HG02938 (cell line): ENCODE data around the gene ICAM3.

Experiments used
- ATAC-seq: cut with Tn5 transposase; IDR thresholded peaks from one replicate; pipeline ENCODE4 v1.9.1; 2021; ENCODE audit warnings: mild to moderate bottlenecking, moderate library complexity; ENCODE audit not compliant: unreplicated experiment

ICAM3 gene

DNA sequence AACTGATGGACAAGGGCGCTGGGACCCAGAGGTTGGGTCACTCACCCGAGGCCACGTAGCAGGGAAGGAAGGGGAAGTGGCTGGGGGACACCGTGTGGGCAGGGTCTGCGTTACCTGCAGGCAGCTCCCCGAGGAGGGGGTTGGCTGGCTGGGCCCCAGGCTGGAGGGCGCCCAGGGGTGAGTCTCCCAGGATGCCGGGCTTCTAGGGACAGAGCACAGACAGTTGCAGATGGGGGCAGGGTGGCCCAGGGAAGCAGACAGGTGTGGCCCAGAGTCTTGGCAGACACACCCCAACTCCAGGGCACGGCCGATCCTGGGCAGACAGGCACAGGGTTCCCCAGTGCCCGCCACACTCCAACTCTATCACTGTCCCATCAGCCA is 18.0 kb downstream of the ICAM3 start:
- no peak for ATAC-seq

DNA sequence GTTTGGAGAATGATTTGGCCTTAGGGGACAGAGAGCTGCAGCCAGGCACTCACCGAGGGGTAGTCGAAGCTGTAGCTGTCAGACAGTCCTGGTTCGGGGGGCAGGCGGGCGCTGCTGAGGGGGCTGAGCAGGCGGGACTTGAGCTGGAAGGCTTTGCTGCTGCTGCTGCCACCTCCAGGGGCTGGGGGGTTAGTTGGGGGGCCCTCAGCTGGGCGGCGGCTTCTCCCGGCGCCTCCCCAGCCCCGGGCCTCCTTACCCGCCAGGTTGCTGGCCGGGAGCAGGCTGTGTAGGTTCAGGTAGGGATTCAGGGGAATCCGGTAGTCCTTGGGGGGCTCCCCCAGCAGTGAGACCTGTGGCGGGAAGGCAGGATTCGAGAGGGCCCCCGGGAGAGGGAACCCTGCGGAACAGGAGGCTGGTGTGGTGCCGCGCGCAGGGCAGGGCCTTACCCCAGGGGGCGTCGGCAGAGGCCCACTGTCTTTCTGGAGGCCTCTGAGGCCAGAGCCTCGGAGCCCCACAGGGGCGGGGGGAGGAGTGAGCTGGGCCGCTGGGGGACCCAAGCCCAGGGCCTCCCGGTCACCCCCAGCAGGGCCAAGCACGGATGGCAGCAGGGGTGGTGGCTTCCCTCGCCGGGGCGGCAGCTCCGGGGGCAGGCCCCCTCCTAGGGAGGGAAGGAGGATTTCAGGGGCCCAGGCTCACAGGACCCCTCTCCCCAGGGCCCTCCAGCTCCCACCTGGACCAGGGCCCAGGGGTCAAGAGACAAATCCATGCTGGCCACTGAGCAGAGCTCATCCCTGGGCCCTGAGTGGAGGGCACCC is 18.6 kb downstream of the ICAM3 start:
- no peak for ATAC-seq

- no peak for ATAC-seq
Measured at GRCh38 chr19:10318807-10319682, 20.4 kb downstream of the ICAM3 start.

DNA sequence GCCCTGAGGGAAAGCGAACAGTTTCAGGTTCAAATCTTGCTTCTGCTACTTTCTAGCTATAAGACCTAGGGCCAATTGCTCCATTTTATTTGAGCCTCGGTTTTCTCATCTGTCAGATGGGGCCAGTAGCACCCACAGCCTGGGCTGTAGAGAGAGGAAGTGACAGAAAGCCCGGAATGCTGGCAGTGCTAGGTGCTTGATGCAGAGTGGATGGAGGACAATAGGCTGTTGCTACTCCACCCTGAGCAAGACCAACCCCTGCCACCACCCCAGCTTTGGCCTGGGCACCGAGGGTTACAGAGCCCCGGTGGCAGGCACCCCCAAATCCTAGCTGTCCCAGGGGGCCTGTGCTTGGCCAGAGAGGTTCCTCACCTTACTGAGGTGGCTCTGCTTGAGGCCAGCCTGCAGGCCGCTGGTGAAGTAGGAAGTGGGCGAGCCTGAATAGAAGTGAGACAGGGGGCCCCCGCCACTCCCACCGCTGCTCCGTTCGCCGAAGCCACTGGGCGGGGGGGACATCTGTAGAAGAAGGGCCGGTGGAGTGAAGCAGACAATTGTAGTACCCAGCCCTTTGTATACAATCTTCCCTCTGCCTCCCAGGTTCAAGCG is 21.5 kb downstream of the ICAM3 start:
- no peak for ATAC-seq

- no peak for ATAC-seq
Measured at GRCh38 chr19:10317045-10317856, 22.2 kb downstream of the ICAM3 start.

- no peak for ATAC-seq
Measured at GRCh38 chr19:10316229-10317044, 23.0 kb downstream of the ICAM3 start.

GRCh38 chr19:10315335-10316214 is 23.8 kb downstream of the ICAM3 start, which contains the start of gene FDX2:
TSS of gene FDX2 (minus strand) at chr19:10316015. CDS start at chr19:10315996, 19 bp downstream.
- no peak for ATAC-seq

DNA sequence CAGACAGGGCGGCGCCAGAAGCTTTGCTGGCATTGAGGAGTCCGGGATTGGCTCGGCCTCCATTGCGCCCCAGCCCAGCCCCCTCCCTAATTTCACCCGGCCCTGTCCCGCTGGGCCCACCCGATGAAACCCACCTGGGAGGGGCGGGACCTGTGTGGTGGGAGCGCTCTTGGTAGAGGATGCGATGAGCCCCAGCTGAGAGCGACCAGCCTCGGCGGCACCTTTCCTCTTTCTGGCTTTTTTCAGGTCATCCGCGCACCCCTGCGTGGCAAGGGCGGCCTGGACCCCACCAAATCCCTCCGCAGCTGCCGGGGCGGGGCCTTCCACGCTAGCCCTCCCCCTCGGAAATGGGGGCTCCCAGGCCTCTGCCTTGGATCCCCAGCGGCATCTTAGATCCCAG is 30.0 kb downstream of the ICAM3 start, which contains the start of gene ZGLP1:
TSS of gene ZGLP1 (minus strand) at position 393 of the 400 bp plus-strand sequence.
- no peak for ATAC-seq

- no peak for ATAC-seq
Measured at GRCh38 chr19:10306327-10306726, 33.1 kb downstream of the ICAM3 start.

DNA sequence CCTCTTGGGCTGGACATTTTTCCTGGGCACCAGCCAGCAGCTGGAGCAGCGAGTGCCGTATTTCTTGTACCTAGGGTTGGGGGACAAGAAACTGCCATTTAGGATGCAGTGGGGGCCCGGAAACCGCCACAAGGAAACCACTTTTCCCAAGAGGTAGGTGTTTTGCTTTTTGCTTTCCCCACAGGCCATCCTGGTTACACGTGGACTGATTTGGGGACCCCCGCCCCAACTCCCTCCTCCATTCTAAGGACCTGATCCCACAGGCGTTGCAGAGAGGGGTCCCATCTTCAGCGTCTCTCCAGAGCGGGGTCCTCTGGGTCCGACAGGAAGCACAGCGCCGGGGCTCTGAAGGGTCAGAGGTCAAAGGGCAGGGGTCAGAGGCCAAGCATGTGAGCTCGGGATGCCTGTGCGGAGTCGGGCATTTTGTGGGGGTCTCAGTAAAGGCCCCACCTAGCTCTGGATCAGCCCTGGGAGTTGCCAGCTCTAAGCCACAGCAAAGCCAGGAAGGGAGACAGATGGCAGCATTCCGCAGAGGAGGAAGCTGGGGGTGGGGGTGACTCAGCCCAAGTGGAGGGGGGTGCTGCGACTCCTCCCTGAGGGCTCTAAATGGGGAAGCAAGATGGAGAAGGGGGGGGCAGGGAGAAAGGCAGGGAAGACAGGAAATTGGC is 34.2 kb downstream of the ICAM3 start:
- ATAC-seq: no peak

DNA sequence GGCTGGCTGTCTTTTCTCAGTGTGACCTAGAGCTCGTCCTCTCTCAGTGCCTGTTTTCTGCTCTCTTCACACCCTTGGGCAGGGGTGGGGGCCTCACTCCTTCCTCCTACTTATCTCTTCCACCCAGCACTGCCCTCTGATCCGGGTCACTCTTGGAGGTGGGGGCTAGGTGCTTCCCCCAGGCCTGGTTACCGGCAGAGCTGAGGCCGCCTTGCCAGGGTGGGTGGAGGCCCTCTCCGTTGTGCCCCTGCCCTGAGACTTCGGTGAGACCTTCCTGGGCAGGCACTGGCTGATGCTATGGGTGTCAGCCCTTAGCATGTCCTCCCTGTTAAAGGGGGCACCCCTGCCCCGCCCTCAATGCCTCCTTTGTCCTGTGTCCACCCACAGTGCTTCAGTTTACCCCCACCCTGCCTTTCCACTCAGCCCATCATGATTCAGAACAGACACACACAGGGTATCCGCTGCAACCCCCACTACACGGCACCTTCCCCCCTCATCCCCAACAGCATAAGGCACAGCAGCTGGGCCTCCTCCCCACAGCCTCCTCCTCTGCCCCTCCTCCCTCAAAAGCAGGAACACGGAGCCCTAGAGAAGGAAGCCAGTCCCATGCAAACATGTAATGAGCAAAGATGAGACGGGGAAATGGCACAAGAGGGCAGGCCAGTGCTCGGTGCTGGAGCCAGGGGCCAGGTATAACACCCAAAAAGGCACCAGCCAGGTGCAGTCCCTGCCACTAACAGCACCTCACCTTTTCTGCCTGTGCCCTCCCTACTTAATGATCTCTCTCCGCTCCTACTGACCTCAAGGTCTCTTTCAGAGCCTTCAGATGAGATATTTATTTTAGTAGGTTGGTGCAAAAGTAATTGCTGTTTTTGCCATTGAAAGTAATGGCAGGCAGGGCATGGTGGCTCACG is 39.6 kb downstream of the ICAM3 start:
- ATAC-seq: no peak

GRCh38 chr19:10295847-10296591 is 43.4 kb downstream of the ICAM3 start:
- no peak for ATAC-seq

DNA sequence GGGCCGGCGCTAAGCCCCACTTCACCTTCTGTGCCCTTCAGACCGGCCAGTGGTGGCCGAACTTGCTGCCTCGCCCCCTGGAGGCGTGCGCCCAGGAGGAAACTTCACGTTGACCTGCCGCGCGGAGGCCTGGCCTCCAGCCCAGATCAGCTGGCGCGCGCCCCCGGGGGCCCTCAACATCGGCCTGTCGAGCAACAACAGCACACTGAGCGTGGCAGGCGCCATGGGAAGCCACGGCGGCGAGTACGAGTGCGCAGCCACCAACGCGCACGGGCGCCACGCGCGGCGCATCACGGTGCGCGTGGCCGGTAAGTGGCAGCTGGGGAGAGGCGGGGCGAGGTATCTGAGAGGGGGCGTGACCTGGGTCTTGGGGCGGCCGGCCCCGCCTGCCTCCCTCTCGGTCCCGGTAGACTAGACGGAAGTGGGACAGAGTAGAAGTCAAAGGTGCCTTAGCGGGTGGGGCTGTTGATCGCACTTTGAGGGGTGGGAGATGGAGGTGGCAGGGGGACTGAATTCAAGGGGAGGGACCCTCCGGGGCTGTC is 44.0 kb downstream of the ICAM3 start:
- ATAC-seq: no peak

GRCh38 chr19:10294368-10294697 is 45.1 kb downstream of the ICAM3 start:
- no peak for ATAC-seq

GRCh38 chr19:10293637-10294367 is 45.6 kb downstream of the ICAM3 start:
- no peak for ATAC-seq
